Testis (tissue), 2 donors: ENCODE data around the gene COMTD1.

ENCODE experiments used
- CTCF ChIP-seq, 3 experiments: fragments of 450-650 bp in 2 of 3; fragments of 200-600 bp in 1 of 3; sonication (generic) in 1 of 3; IDR thresholded peaks; one replicate each; pipeline ENCODE4 v1.5.1; 2016 to 2019; ENCODE audit warnings: antibody characterized with exemption in 3 of 3, mild to moderate bottlenecking in 2 of 3, moderate library complexity in 1 of 3
- POLR2A ChIP-seq: fragments of 450-650 bp; IDR thresholded peaks from one replicate; pipeline ENCODE4 v1.6.1; 2017; ENCODE audit warnings: antibody characterized with exemption, mild to moderate bottlenecking, moderate library complexity

- TF ChIP-seq CTCF (IDR thresholded peaks at IDR 0.05) (peak; percentile 100), POLR2A (no peak)
Measured at GRCh38 chr10:75235375-75236177, at the start of gene COMTD1.
